ENCODE measurements around the gene CDH23.

CDH23 gene

DNA sequence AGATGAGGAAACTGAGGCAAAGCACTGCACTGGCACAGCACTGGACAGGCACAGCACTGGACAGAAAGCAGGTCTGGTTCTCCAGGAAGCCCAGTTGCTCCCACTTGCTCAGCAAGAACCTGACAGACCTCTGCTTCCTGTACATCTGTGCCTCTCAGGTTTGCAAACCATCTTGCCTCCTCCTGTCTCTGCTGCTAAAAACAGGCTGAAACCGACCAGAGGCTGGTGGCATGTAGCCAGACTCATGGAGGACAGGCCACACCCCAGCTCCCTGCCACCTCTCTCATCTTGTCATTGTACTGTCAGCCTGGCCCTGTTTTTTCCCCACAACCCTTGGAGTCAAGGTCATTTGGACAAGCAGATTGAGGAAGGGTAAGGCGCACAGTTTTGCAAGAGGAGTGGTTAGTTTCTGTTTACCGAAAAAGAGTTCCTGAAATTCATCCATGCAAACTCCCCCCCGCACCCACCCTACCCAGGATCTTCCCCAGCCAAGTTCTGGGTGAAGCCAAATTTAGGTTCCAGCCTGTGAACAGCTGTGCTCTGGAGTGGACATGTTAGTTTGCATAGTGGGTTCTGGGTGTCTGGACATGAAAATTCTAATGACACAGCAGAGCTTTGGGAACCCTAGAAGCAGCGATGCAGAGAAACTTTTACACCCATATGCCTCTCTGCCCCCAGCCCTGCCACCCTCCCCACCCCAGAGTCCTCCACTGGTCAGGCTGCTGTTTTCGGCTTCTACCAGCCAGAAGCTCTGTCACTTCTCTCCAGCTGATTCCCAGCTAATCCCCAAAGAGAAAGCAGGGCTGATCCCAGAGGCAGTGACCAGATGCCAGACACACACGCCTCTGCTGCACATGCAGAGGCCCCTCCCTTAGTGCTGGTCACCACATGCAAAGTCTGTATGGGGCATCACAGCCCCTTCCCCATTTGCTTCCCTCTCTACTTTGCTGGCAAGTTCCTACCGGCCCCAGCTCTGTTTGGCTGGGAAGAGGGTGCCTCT lies 331.3 kb downstream of the CDH23 start:
- Histone ChIP-seq H4K20me1 (ENCODE audit: control insufficient read depth, insufficient read depth, low read depth, low read length) (no peaks in the 10 kb centered on the region), H3K4me3 (ENCODE audit: low read length) (no peak overlapping the region), H3K9me3 (ENCODE audit: control insufficient read depth, insufficient read depth, low read length) (no peaks in the 10 kb centered on the region), H3K79me2 (ENCODE audit: control insufficient read depth, low read length) (no peaks in the 10 kb centered on the region), H3K27me3 (ENCODE audit: control insufficient read depth, low read length) (peaks cover 35% of the 10 kb centered on the region), H3K4me2 (ENCODE audit: low read length) (peak overlapping the region; percentile 42), H3K4me1 (ENCODE audit: control insufficient read depth, low read length) (peaks cover 21% of the 10 kb centered on the region), H3F3A (ENCODE audit: control insufficient read depth, insufficient read depth) (no peaks in the 10 kb centered on the region), H3K27ac (ENCODE audit: low read depth, low read length) (no peak overlapping the region), H3K9me2 (replicated peaks; ENCODE audit: control insufficient read depth, low read length) (no peaks in the 10 kb centered on the region), H3K36me3 (ENCODE audit: control insufficient read depth, low read length) (no peaks in the 10 kb centered on the region)
- TF ChIP-seq EZH2phosphoT487 (IDR thresholded peaks at IDR 0.05; ENCODE audit: borderline replicate concordance, low read length) (peak; percentile 35; the same call in 1 of the 2 replicates), CTCF (IDR thresholded peaks at IDR 0.05; ENCODE audit: low read depth, low read length, poor library complexity, severe bottlenecking) (no peak)

DNA sequence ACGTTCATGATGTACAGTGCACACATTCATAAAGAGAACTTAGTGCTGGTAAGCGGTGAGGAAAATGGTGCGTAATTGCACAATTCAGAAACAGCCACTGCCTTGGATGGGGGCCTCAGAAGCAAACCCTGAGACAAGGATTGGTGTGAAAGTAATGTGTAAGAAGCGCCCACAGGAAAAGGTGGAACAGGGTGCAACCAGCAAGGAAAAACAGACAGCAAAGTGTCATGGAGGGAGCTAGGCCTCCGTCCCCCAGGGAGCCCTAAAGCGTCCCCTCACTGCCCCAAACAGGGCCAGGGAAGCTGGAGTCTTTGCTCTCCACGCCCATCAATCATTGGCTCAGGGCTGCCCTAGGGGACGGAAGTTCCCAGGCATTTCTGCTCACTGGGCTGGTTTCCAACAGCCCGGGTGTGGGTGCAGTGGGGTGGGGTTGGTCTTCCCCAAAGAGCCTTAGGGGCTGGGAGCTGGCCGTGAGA lies 332.5 kb downstream of the CDH23 start:
- Histone ChIP-seq H3K36me3 (ENCODE audit: control insufficient read depth, low read length) (no peaks in the 10 kb centered on the region), H3K79me2 (ENCODE audit: control insufficient read depth, low read length) (no peaks in the 10 kb centered on the region), H3K27me3 (ENCODE audit: control insufficient read depth, low read length) (peaks cover 39% of the 10 kb centered on the region), H3K4me3 (ENCODE audit: low read length) (no peak overlapping the region), H3K4me1 (ENCODE audit: control insufficient read depth, low read length) (peaks cover 21% of the 10 kb centered on the region), H3K4me2 (ENCODE audit: low read length) (no peak overlapping the region), H3K9me3 (ENCODE audit: control insufficient read depth, insufficient read depth, low read length) (no peaks in the 10 kb centered on the region), H4K20me1 (ENCODE audit: control insufficient read depth, insufficient read depth, low read depth, low read length) (no peaks in the 10 kb centered on the region), H3K27ac (ENCODE audit: low read depth, low read length) (no peak overlapping the region), H3F3A (ENCODE audit: control insufficient read depth, insufficient read depth) (no peaks in the 10 kb centered on the region), H3K9me2 (replicated peaks; ENCODE audit: control insufficient read depth, low read length) (no peaks in the 10 kb centered on the region)
- TF ChIP-seq EZH2phosphoT487 (IDR thresholded peaks at IDR 0.05; ENCODE audit: borderline replicate concordance, low read length): no peak
- no peak for TF ChIP-seq CTCF (IDR thresholded peaks at IDR 0.05; ENCODE audit: low read depth, low read length, poor library complexity, severe bottlenecking)

DNA sequence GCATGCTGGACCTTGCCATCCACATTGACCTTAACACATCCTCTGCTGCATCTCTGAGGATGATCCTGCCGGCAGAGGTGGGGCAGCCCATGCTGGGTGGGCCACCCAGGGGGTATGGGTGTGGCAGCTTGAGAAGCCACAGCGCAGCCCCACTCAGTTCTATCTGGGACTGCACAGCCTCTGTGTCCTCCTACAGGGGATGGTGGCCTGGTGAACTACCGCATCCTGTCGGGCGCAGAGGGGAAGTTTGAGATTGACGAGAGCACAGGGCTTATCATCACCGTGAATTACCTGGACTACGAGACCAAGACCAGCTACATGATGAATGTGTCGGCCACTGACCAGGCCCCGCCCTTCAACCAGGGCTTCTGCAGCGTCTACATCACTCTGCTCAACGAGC lies 335.1 kb downstream of the CDH23 start:
- no peak overlapping the region for H3K4me3 ChIP-seq (ENCODE audit: low read length)
- no peak overlapping the region for H3K4me2 ChIP-seq (ENCODE audit: low read length)
- H3K36me3 ChIP-seq (ENCODE audit: control insufficient read depth, low read length): no peaks in the 10 kb centered on the region
- TF ChIP-seq CTCF (IDR thresholded peaks at IDR 0.05; ENCODE audit: low read depth, low read length, poor library complexity, severe bottlenecking): no peak
- no peak for TF ChIP-seq EZH2phosphoT487 (IDR thresholded peaks at IDR 0.05; ENCODE audit: borderline replicate concordance, low read length)
- H3K79me2 ChIP-seq (ENCODE audit: control insufficient read depth, low read length): no peaks in the 10 kb centered on the region
- no peaks in the 10 kb centered on the region for H3K9me2 ChIP-seq (replicated peaks; ENCODE audit: control insufficient read depth, low read length)
- no peaks in the 10 kb centered on the region for H3K9me3 ChIP-seq (ENCODE audit: control insufficient read depth, insufficient read depth, low read length)
- no peaks in the 10 kb centered on the region for H3F3A ChIP-seq (ENCODE audit: control insufficient read depth, insufficient read depth)
- no peak overlapping the region for H3K27ac ChIP-seq (ENCODE audit: low read depth, low read length)
- H3K4me1 ChIP-seq (ENCODE audit: control insufficient read depth, low read length): peaks cover 30% of the 10 kb centered on the region
- peaks cover 34% of the 10 kb centered on the region for H3K27me3 ChIP-seq (ENCODE audit: control insufficient read depth, low read length)
- no peaks in the 10 kb centered on the region for H4K20me1 ChIP-seq (ENCODE audit: control insufficient read depth, insufficient read depth, low read depth, low read length)
